Measurements from ENCODE around the gene OXCT2.
"Not testable (repeated sequence)": the region's sequence is repeated elsewhere in the genome, so short reads cannot be mapped to it uniquely, and the experiment has no call there.

The OXCT2 gene

GRCh38 chr1:39769502-39769901 is 1.6 kb downstream of the OXCT2 start:
- not testable (repeated sequence) for H3K27ac ChIP-seq (ENCODE audit: low read depth, low read length); H3K27me3 ChIP-seq (ENCODE audit: control insufficient read depth, insufficient read depth, low read length); H3K9ac ChIP-seq (ENCODE audit: low read length); H3K4me1 ChIP-seq (ENCODE audit: control insufficient read depth, insufficient read depth, low read length); H3K36me3 ChIP-seq (ENCODE audit: control insufficient read depth, insufficient read depth, low read length); H3K4me3 ChIP-seq (ENCODE audit: low read length)

- not testable (repeated sequence) for H3K4me1 ChIP-seq (ENCODE audit: control insufficient read depth, insufficient read depth, low read length); H3K36me3 ChIP-seq (ENCODE audit: control insufficient read depth, insufficient read depth, low read length); H3K27ac ChIP-seq (ENCODE audit: low read depth, low read length); H3K27me3 ChIP-seq (ENCODE audit: control insufficient read depth, insufficient read depth, low read length); H3K9ac ChIP-seq (ENCODE audit: low read length); H3K4me3 ChIP-seq (ENCODE audit: low read length)
These were observed 4.7 kb downstream of the OXCT2 start for GRCh38 chr1:39766466-39766865.

DNA sequence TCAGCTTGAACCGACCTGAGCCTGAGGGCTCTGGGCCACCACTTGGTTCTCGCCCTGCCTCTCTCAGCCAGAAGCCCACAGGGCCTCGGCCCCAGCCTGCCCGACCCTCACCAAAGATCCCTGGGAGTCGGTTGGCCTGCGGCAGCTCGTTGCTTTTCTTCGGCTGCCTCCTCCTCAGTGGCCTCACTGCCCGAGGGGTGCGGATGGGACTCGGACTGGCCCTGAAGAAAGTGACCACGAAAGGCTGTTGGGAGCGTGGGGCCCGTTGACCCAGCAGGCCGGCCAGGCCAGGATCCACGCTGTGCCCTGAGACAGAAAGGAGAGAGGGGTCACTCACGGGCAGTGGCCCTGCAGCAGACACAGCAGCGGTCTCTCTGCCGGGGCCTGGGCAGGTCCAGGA is 6.6 kb downstream of the OXCT2 start:
- not testable (repeated sequence) for H3K27me3 ChIP-seq (ENCODE audit: control insufficient read depth, insufficient read depth, low read length); H3K27ac ChIP-seq (ENCODE audit: low read depth, low read length)

DNA sequence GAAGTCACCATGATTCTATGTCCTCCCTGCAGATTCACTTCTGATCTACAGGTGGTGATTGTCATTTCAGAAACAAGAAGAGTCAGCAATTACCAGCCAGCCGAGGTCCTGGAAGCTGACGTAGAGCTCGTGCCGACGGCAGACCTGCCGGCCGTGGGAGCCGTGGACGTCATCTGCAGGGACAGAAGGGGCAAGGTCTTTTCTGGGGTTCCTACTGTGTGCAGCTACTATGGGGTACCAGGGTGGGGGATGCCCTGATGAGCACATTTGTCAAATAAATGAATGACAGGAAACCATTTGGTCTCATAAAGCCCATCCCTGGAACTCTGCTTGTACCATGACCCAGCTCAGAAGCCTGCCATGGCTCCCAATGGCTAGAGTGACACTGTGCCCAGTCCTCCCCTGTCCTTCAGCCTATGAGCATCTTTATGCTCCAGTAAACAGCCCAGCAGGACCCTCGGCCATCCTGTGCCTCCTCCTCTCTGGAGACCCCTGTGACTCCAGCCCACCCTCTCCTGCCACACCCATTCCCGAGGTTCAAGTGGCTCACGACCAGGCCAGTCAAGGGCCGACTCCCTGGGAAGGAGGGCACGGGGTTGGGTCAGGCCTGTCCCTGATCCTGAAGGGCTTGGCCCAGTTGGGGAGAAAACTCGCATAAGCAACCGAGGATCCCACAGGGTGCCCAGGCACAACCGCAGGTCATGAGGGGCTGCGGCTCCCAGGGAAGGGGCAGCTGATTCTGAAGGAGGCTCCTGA is 7.4 kb downstream of the OXCT2 start:
- H3K4me1 ChIP-seq (ENCODE audit: control insufficient read depth, insufficient read depth, low read length); H3K27me3 ChIP-seq (ENCODE audit: control insufficient read depth, insufficient read depth, low read length); H3K27ac ChIP-seq (ENCODE audit: low read depth, low read length); H3K9ac ChIP-seq (ENCODE audit: low read length); H3K4me3 ChIP-seq (ENCODE audit: low read length); H3K36me3 ChIP-seq (ENCODE audit: control insufficient read depth, insufficient read depth, low read length): not testable (repeated sequence)

More for the DNA sequence above, 6.6 kb downstream of the OXCT2 start:
- H3K9ac ChIP-seq (ENCODE audit: low read length); H3K36me3 ChIP-seq (ENCODE audit: control insufficient read depth, insufficient read depth, low read length); H3K4me3 ChIP-seq (ENCODE audit: low read length); H3K4me1 ChIP-seq (ENCODE audit: control insufficient read depth, insufficient read depth, low read length): not testable (repeated sequence)

GRCh38 chr1:39762550-39763540 is 8.3 kb downstream of the OXCT2 start:
- Histone ChIP-seq H3K4me1 (ENCODE audit: control insufficient read depth, insufficient read depth, low read length) (no peaks in the 10 kb centered on the region), H3K4me3 (ENCODE audit: low read length) (no peak overlapping the region), H3K27me3 (ENCODE audit: control insufficient read depth, insufficient read depth, low read length) (no peaks in the 10 kb centered on the region), H3K9ac (ENCODE audit: low read length) (no peak overlapping the region), H3K27ac (ENCODE audit: low read depth, low read length) (no peak overlapping the region), H3K36me3 (ENCODE audit: control insufficient read depth, insufficient read depth, low read length) (peaks cover 3% of the 10 kb centered on the region)

GRCh38 chr1:39761557-39762260 is 9.4 kb downstream of the OXCT2 start:
- Histone ChIP-seq H3K4me3 (ENCODE audit: low read length) (no peak overlapping the region), H3K4me1 (ENCODE audit: control insufficient read depth, insufficient read depth, low read length) (no peaks in the 10 kb centered on the region), H3K9ac (ENCODE audit: low read length) (no peak overlapping the region), H3K36me3 (ENCODE audit: control insufficient read depth, insufficient read depth, low read length) (peaks cover 9% of the 10 kb centered on the region), H3K27ac (ENCODE audit: low read depth, low read length) (no peak overlapping the region), H3K27me3 (ENCODE audit: control insufficient read depth, insufficient read depth, low read length) (no peaks in the 10 kb centered on the region)

- H3K36me3 ChIP-seq (ENCODE audit: control insufficient read depth, insufficient read depth, low read length): peaks cover 12% of the 10 kb centered on the region
- H3K27me3 ChIP-seq (ENCODE audit: control insufficient read depth, insufficient read depth, low read length): no peaks in the 10 kb centered on the region
These were observed 10.1 kb downstream of the OXCT2 start for GRCh38 chr1:39761016-39761415.

DNA sequence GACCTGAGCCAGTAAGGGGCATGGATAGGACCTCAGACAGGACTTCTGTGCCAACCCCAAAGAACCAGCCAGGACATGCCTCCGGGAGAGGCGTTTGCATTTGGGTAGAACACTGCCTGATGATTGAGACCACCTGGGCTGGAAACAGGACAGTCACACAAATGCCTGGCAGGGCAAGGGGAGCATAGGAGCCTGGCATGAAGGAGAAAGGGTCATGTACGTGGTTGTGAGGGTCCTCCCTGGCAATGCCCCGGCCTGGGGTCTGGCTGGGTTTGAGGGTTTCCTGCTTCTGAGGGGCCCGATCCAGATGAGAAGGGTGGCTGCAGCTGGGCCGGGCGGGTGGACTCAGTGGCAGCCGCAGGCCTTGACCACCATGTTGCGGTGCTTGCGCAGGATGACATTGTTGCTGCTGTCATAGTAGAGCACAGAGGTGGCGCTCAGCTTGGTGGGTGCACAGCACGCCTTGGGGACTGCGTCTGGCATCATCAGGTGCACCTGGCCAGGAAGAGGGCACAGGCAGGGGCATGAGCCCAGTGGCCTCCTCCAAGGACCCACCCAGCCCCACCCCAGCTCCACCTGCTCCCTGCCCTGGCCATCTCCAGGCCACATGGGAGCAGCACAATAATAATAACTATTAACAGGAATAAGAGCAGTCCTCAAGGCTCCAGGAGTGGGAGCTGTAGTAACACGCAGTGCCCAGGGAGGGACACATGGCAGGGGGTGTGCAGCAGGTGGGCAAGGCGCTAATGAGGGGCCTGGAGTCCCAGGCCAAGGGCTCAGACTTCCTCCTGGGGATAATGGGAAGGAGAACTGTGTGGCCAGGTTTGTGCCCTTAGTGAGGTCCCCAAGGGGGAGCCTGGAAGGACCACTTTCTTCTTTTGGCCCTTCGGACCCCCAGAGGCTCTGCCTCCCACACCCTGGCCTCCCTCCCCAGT is 10.8 kb downstream of the OXCT2 start:
- Histone ChIP-seq H3K4me1 (ENCODE audit: control insufficient read depth, insufficient read depth, low read length) (no peaks in the 10 kb centered on the region), H3K36me3 (ENCODE audit: control insufficient read depth, insufficient read depth, low read length) (peaks cover 18% of the 10 kb centered on the region), H3K9ac (ENCODE audit: low read length) (no peak overlapping the region), H3K27me3 (ENCODE audit: control insufficient read depth, insufficient read depth, low read length) (no peaks in the 10 kb centered on the region), H3K4me3 (ENCODE audit: low read length) (no peak overlapping the region), H3K27ac (ENCODE audit: low read depth, low read length) (no peak overlapping the region)

More at GRCh38 chr1:39761016-39761415, 10.1 kb downstream of the OXCT2 start:
- Histone ChIP-seq H3K4me1 (ENCODE audit: control insufficient read depth, insufficient read depth, low read length) (no peaks in the 10 kb centered on the region), H3K27ac (ENCODE audit: low read depth, low read length) (no peak overlapping the region), H3K9ac (ENCODE audit: low read length) (no peak overlapping the region), H3K4me3 (ENCODE audit: low read length) (no peak overlapping the region)

GRCh38 chr1:39759436-39759726 is 11.8 kb downstream of the OXCT2 start:
- Histone ChIP-seq H3K36me3 (ENCODE audit: control insufficient read depth, insufficient read depth, low read length) (peaks cover 27% of the 10 kb centered on the region), H3K27me3 (ENCODE audit: control insufficient read depth, insufficient read depth, low read length) (no peaks in the 10 kb centered on the region), H3K4me1 (ENCODE audit: control insufficient read depth, insufficient read depth, low read length) (no peaks in the 10 kb centered on the region), H3K27ac (ENCODE audit: low read depth, low read length) (no peak overlapping the region), H3K9ac (ENCODE audit: low read length) (no peak overlapping the region), H3K4me3 (ENCODE audit: low read length) (no peak overlapping the region)

DNA sequence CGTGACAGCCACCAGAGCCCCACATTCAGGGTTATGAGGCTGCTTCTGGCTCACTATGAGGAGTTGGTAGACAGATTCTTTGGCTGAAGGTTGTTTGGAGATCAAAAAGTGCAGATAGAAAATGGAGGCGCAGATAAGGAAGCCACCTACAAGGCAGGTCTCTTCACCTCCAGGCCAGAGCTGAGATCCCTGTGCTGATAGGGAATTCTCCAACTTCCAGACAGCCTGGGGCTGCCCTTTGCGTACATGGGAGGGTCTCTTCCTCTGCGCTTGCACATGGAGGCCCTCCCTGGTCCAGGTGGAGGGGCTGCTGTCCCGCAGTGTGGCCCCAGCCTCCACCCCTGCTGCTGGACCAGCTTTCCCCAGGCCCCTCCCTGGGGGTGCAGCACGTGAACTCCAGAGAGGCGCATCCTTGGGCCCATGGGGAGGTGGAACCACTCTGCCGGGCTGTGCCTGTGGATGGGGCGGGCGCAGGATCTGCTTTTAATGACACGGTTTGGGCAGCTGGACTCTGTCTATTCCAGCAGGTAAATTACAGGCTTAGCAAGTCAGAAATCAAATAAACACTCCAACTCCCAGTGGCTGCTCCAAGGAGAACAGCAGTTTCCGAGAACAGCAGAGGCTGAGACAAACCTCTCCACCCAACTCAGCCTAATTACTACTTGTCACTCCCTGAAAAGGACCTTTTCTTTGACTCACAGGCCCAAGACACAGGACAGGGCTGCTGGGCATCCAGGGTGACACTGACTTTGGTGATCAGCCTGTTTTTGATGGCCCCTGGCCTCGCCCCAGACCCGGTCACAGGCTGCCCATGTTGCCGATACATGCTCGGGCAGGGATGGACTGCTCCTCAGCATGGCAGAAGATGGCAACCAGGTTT is 12.4 kb downstream of the OXCT2 start:
- Histone ChIP-seq H3K36me3 (ENCODE audit: control insufficient read depth, insufficient read depth, low read length) (peaks cover 31% of the 10 kb centered on the region), H3K4me1 (ENCODE audit: control insufficient read depth, insufficient read depth, low read length) (no peaks in the 10 kb centered on the region), H3K9ac (ENCODE audit: low read length) (no peak overlapping the region), H3K27ac (ENCODE audit: low read depth, low read length) (no peak overlapping the region), H3K27me3 (ENCODE audit: control insufficient read depth, insufficient read depth, low read length) (no peaks in the 10 kb centered on the region), H3K4me3 (ENCODE audit: low read length) (no peak overlapping the region)

GRCh38 chr1:39757501-39757900 is 13.6 kb downstream of the OXCT2 start:
- peaks cover 41% of the 10 kb centered on the region for H3K36me3 ChIP-seq (ENCODE audit: control insufficient read depth, insufficient read depth, low read length)

More at GRCh38 chr1:39757501-39757900, 13.6 kb downstream of the OXCT2 start:
- no peak overlapping the region for H3K27ac ChIP-seq (ENCODE audit: low read depth, low read length)
- H3K9ac ChIP-seq (ENCODE audit: low read length): no peak overlapping the region
- no peaks in the 10 kb centered on the region for H3K4me1 ChIP-seq (ENCODE audit: control insufficient read depth, insufficient read depth, low read length)
- no peak overlapping the region for H3K4me3 ChIP-seq (ENCODE audit: low read length)
- no peaks in the 10 kb centered on the region for H3K27me3 ChIP-seq (ENCODE audit: control insufficient read depth, insufficient read depth, low read length)

All from rectal smooth muscle tissue (tissue), 1 donor.